HUDEP-2 (cell line): ENCODE results near the gene PTPRA.
"Not testable (repeated sequence)": the region's sequence is repeated elsewhere in the genome, so short reads cannot be mapped to it uniquely, and the experiment has no call there.

ENCODE experiments used
- DNase-seq, 76 experiments: peaks; one replicate each; lab custom pipeline; 2025; ENCODE audit not compliant: unreplicated experiment in 76 of 76; lab: John Stamatoyannopoulos, UW

Gene PTPRA

DNA sequence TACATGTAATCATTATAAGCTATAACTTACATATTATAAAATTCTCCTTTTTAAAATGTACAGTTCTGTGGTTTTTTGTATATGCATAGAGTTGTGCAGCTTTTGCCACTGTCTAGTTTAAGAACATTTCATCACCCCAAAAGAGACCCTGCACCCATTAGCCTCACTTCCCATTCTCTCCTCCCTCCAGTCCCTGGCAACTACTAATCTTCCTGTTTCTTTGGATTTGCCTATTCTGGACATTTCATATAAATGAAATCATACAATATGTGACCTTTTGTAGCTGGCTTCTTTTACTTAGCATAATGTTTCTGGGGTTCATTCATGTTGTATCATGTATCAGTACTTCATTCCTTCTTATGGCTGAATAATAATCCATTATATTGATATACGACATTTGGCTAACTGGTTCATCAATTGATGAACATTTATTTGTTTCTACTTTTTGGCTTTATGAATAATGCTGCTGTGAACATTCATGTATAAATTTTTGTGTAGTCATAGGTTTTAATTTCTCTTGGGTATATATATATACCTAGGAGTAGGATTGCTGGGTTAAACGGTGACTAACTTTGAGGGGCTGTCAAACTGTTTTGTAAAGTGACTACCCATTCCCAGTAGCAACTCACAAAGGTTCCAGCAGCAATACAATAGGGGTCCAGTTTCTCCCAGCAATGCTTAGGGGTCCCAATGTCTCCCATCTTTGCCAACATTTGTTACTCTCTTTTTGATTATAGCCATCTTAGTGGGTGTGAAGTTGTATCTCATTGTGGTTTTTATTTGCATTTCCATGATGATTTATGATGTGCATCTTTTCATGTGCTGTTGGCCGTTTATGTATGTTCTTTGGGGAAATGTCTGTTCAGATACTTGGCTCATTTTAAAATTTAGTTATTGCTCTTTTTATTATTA, 10.7 kb downstream of the PTPRA start:
- no peak for DNase-seq

DNA sequence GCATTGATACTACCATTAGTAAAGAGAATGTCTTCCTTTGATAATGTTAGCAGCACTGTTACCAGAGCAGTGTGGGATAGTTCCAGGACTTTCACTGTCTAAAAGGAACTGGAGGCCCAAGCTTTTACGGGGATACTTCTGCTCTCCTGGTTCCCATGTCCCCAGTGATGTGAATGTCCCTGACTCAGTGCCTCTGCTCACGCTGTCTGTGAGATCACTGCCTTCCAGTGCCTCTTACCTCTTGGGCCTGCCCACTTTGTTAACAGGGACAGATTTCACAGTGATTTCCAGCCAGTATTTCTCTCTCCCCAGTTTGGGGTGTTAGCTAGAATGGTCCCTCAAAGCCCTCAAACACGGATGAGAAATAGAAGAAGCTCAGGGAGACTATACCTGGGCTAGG, 14.4 kb downstream of the PTPRA start:
- no peak for DNase-seq

DNA sequence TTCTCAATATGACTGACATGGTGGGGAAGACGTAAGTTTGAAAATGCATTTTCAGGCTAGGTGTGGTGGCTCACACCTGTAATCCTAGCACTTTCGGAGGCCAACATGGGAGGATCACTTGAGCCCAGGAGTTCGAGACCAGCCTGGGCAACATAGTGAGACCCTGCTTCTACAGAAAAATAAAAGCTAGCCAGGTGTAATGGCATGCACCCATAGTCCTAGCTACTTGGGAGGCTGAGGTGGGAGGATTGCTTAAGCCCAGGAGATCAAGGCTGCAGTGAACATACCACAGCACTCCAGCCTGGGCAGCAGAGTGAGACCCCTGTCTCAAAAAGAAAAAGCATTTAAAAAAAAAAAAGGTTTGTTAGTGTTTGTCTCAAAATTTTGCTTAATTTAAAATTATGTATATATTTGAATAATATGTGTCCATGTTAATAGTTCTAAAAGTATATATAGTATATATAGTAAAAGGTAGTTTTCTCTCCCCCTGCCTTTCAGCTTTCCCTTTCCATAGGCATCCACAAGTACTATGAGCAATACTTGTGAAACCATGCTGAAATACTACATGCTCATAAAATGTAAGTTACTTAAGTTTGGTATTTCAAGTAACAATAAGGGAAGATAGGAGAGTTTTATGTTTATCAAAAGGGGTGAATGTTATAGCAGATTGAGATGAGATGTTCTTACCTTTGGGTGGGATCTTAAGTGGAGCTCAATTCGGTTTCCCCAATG, 15.1 kb downstream of the PTPRA start:
- no peak for DNase-seq

DNA sequence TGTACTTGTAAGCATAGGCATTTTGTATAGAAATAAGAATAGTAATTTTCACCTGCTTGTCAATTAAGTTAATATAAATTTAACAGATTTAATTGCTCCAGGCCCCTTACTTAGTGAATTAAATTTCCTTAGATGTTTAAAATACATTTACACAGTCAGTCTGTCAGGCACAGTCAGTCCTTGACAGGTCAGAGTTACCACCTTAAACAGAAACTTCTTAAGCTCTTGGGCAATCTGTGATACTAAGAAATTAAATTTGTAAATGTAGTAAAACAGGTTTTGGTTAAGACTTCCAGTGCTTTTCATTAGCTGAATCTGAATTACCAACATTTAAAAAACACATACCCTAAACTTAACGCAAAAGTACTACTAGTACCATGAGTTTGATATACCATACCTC, 15.9 kb downstream of the PTPRA start:
- DNase-seq, result no peak

DNA sequence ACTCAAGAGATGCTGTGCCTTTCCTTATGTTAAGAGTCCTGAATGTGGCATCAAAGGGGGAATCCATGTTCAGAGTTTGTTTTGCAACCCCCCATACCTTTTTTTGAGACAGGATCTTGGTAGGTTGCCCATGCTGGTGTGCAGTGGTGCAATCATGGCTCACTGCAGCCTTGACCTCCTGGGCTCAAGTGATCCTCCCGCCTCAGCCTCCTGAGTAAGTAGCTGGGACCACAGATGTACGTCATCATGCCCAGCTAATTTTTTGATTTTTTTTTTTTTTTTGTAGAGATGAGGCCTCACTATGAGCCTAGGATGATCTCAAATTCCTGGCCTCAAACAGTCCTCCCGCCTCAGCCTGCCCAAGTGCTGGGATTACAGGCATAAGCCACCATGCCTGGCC, 16.5 kb downstream of the PTPRA start:
- DNase-seq, result no peak

DNA sequence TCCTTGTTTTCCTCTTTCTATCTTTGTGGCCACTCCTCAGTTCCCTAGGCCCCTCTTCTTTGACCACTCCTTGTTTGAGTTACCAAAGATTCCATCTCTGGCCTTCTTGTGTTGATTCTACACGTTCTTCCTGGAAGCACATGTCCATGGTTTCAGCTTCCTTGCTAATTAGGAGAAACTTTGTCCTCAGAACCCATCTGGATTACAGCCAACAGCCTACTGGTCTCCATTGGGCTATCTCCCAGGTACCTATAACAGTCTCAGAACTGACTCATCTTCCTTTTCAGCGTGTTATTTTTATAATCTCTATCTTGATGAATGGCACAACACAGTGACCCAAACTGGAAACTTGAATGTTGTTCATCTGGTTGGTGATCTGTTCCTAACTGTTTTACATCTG, 17.5 kb downstream of the PTPRA start:
- DNase-seq, result peak in 30 of 76 experiments; percentile 8 to 62 (median 28)

DNA sequence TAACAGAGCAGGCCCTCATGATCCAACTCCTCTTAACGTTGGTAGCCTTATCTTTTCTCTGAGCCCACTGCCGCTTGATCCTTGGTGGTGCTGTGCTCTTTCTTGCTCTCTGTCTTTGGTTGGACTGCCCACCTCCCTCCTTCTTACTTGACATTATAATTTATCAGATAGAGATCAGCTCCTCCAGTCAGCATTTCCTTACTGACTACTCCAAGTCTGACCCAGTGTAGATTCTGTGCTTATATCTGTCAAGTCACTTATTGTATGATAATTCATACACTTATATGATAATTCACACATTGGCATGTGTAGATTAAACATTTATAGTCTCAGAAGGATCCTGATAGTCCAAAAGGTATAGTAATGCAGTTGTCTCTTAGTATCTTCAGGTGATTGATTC, 18.1 kb downstream of the PTPRA start:
- DNase-seq, result peak in 3 of 76 experiments; percentile 10 to 18 (median 16)

DNA sequence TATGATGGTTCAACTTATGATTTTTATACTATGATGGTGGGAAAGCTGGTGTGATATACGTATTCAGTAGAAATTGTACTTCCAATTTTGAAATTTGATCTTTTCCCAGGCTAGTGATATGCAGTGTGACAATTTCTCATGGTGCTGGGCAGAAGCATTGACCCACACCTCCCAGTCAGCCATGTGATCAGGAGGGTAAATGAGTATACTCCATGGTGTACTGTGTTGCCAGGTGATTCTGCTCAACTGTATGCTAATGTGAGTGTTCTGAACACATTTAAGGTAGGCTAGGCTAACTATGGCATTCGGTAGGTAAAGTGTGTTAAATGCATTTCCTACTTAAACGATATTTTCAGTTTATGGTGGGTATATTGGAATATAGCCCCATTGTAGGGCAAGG, 19.1 kb downstream of the PTPRA start:
- DNase-seq, result no peak

DNA sequence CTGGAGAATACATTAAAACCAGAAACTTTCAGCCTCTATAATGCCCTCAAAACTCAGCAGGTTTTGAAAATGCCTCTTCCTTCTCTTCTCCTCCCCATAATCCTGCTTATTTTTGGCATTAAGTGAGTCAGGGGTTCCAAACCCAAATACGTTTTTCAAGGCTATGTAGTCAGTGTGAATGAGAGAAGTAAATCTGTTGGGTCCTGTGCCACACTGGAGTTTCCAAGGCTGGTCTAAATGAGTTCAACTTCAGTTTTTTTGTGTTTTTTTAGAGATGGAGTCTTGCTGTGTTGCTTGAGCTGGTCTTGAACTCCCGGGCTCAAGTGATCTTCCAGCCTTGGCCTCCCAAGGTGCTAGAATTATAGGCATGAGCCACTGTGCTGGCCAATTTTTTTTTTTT, 20.9 kb downstream of the PTPRA start:
- DNase-seq, result no peak

DNA sequence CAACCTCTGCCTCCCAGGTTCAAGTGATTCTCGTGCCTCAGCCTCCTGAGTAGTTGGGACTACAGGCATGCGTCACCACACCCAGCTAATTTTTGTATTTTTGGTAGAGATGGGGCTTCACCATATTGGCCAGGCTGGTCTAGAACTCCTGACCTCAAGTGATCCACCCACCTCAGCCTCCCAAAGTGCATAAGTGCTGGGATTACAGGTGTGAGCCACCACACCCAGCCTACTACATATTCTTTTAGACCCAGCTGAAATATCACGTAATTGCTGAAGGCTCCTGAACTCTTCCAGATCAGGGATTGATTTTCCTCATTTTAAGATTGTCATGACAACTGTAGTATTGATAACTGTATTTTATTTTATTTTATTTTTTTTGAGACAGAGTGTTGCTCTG, 21.9 kb downstream of the PTPRA start:
- DNase-seq, result not testable (repeated sequence)

DNA sequence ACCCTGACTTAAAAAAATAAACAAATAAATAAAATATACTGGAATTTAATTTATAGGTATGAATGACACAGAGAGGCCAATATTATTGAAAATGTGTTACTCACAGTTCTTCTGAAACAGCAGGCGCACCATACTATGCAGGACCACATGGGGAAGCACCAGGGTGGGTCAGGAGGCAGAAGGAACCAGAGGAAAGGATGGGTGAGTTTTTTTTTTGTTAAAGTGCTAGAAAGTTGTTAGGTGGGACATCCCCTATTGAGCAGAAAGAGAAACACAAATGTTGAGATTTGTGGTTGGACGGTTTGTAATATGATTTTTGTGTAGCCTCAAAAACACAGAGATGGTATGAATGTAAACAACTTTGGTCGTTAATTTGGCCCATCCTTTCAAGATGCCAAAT, 26.0 kb downstream of the PTPRA start:
- DNase-seq, result no peak

DNA sequence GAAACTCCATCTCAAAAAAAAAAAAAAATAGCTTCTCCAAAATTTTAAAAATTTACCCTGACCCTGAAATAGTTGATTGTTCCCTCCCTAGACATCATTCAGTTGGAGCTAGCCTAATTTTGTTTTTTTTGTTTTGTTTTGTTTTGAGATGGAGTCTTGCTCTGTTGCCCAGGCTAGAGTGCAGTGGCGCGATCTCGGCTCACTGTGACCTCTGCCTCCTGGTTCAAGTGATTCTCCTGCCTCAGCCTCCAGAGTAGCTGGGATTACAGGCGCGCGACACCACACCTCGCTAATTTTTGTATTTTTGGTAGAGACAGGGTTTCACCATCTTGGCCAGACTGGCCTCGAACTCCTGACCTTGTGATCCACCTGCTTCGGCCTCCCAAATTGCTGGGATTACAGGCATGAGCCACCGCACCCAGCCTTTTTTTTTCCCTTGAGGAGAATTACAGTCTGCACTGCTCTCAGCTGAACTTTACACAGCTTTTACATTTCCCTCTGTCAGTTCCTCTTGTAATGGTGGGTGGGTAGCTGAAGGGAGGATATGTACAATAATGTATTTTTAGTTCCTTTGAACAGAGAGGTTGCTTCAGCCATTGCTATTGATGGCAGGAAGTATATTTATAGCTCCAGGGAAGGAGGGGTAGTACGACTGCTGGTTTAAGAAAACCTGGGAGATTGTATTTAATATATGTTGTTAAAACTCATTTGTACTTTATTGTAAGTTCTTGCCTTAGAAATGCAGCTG, 27.7 kb downstream of the PTPRA start:
- no peak for DNase-seq

DNA sequence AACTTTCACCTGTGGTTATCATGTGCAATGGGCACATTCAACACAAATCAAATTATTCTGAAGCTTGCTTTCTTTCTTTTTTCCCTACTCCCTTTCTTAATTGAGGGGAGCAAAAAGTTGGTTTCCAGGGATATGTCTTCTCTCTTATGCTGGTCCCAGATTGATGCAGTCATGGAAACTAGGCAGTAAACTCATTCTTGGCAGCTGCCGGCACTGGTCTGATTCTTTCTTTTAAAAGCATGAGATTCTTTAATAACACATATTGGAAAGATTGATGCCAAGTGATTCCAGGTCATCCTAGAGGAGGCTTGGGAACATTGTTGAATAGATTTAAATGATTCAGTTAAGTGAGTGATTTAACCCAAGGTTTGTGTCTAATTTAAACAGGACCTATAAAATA, 29.0 kb downstream of the PTPRA start:
- DNase-seq, result no peak

DNA sequence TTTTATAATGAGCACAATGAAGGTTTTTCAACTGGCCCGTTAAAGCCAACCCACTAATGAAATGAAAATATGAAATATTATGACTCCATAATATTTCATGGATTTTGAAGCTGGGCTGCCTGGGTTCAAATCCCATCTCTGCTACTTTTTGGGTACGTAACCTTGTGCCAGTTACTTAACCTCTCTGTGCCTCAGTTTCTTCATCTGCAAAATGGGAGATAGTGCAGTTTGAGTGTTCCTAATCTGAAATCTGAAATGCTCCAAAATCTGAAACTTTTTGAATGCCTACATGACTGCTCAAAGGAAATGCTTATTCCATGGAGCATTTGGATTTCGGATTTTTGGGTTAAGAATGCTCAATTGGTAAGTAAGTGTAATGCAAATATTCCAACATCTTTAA, 29.5 kb downstream of the PTPRA start:
- no peak for DNase-seq

DNA sequence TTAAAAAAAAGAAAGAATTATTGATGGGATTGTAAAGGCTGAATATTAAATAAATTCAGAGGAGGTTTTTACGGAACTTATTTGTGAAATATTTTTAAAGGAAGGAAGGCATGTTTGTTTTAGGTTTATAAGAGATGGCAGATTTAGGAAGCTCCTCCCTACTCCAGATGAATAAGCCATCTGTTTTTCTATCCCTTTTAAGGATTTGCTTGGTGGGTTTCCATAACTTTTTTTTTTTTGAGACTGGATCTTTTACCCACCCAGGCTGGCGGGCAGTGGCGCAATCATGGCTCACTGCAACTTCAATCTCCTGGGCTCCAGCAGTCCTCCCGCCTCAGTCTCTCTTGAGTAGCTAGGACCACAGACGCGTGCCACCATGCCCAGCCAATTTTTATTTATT, 30.4 kb downstream of the PTPRA start:
- DNase-seq, result no peak

DNA sequence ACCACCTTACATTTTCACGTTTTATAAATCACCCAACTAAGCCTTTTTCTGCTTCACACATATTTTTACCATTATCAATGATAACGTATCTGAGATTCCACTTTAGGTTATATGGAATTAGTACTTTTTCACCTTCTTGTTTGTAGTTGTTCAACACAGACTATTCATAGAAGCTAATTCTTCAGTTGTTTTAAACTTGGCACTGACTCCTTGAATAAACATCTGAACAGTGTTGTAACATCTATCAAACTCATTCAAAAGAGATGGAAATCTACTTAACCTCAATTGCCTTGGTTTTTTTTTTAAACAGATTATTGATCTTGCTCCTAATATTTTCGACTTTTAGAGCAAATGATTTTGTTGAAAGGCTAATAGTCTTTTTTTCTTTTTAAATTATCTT, 34.2 kb downstream of the PTPRA start:
- DNase-seq, result no peak

DNA sequence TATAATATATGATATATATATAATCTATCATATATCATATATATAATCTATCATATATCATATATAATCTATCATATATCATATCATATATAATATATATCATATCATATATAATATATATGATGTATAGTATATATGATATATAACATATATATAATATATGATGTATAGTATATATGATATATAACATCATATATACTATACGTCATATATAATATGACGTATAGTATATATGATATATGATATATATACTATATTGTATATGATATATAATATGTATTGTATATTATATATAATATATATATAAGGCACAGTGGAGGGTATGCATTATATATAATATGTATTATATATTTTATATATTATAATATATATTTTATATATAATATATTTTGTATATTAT, 36.7 kb downstream of the PTPRA start:
- DNase-seq, result no peak

DNA sequence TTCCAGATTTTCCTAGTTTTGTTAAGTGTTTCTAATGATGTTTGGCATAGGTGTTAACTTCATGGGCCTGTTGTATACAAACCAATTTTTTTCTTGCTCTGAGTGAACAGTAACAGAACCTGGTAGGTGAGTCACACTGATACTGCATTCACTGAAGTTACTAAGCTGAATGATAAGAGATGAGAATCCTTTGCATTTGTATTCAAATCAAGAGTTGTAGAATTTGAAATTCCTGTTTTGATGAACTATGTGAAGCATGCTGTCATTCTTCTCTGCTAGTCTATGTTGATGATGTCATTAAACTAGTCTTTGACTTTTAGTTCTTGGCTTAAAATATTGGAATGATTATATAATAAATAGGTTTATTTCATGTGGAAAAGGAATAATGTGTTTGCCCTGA, 37.9 kb downstream of the PTPRA start:
- DNase-seq, result peak in 2 of 76 experiments; percentile 0 to 2

DNA sequence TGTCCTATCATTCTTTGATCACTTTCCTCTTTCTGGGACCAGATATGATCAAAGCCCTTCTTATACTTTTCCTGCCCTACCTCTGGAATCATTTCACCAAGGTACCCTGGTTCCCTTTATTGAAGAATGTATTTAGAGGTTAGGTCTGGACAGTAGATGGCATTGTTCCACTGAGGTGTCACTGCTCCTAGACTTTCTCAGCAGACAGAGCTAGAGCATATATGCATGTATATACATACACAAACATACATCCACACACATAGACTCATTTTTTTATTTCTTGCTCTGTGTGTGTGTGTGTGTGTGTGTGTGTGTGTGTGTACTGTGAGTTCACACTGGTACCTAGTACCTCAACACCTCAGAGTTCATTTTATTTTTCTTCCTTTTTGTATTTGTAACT, 40.9 kb downstream of the PTPRA start:
- peak in 13 of 76 experiments; percentile 2 to 34 (median 20) for DNase-seq

DNA sequence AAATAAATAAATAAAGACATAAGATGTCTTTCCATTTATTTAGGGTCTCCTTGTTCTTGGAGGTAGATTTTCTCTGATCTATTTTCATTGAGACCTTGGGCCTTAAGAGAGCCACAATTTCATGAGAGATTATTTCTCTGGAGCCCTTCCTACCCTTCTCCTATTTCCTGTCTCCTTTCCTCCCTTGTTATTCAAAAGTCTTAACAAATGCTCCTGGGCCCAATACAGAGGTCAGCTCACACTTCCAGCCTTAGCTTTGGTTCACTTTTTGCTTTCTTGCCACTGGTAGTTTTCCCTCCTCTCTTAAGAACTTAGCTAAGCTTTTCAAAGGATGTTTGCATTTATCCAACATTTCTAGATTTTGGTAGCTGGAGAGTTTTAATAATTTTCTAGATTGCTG, 44.0 kb downstream of the PTPRA start:
- DNase-seq, result no peak
